GM12878 (cell line): ENCODE measurements around the gene INSIG2. TPM values are rescaled to one million over a fixed set of nuclear protein-coding genes. Genes with fewer than 3 reads are reported as not detected.

Experiments
- ATF3 ChIP-seq: IDR thresholded peaks from 2 replicates; pipeline ENCODE4 v1.6.1; 2011; ENCODE audit warnings: low read depth, mild to moderate bottlenecking, low read length, moderate library complexity, borderline replicate concordance; ENCODE audit errors: extremely low read depth
- CEBPB ChIP-seq, 2 experiments: fragments of 150-350 bp in 1 of 2; IDR thresholded peaks; 2 replicates each; pipeline ENCODE4 v1.6.1; 2012 to 2014; ENCODE audit warnings: low read depth in 2 of 2, low read length in 2 of 2, borderline replicate concordance in 1 of 2, inconsistent platforms in 1 of 2
- CREB1 ChIP-seq: IDR thresholded peaks from 2 replicates; pipeline ENCODE4 v1.6.1; 2012; ENCODE audit warnings: low read depth, mild to moderate bottlenecking, inconsistent platforms
- CREM ChIP-seq: IDR thresholded peaks from 2 replicates; pipeline ENCODE4 v1.6.1; 2014; ENCODE audit warnings: antibody characterized with exemption, low read depth
- EP300 ChIP-seq, 2 experiments: fragments of 150-350 bp in 1 of 2; IDR thresholded peaks; 2 replicates each; pipeline ENCODE4 v1.6.1; 2011 to 2012; ENCODE audit warnings: low read depth in 2 of 2, low read length in 2 of 2, borderline replicate concordance in 1 of 2, improper control_type of control experiment in 1 of 2, inconsistent platforms in 1 of 2; ENCODE audit not compliant: control insufficient read depth in 1 of 2
- ETV6 ChIP-seq, 2 experiments: fragments of 450-650 bp in 1 of 2; IDR thresholded peaks in 1 of 2; conservative IDR thresholded peaks in 1 of 2; 2 replicates each; pipeline ENCODE4 v1.6.1; 2014; ENCODE audit warnings: antibody characterized with exemption in 1 of 2, borderline replicate concordance in 1 of 2, low read depth in 1 of 2, mild to moderate bottlenecking in 1 of 2, moderate library complexity in 1 of 2
- FOXK2 ChIP-seq: fragments of 450-650 bp; IDR thresholded peaks from 2 replicates; pipeline ENCODE4 v1.6.1; 2017; ENCODE audit warnings: mild to moderate bottlenecking, moderate library complexity
- HDGF ChIP-seq: fragments of 450-650 bp; IDR thresholded peaks from 2 replicates; pipeline ENCODE4 v1.6.1; 2016; ENCODE audit warnings: antibody characterized with exemption
- IRF3 ChIP-seq: fragments of 450-650 bp; IDR thresholded peaks from 2 replicates; pipeline ENCODE4 v1.6.1; 2014; ENCODE audit warnings: mild to moderate bottlenecking
- IRF4 ChIP-seq: IDR thresholded peaks from 2 replicates; pipeline ENCODE4 v1.6.1; 2011; ENCODE audit warnings: low read depth, low read length
- NBN ChIP-seq: fragments of 450-650 bp; IDR thresholded peaks from 2 replicates; pipeline ENCODE4 v1.6.1; 2016
- NFYB ChIP-seq: IDR thresholded peaks from 2 replicates; pipeline ENCODE4 v1.6.1; 2011; ENCODE audit warnings: low read depth, mild to moderate bottlenecking, low read length, improper control_type of control experiment, moderate library complexity; ENCODE audit not compliant: insufficient read depth
- PBX3 ChIP-seq: IDR thresholded peaks from 2 replicates; pipeline ENCODE4 v1.6.1; 2011; ENCODE audit warnings: mild to moderate bottlenecking, low read depth, low read length, moderate library complexity; ENCODE audit not compliant: insufficient replicate concordance
- PKNOX1 ChIP-seq: fragments of 450-650 bp; IDR thresholded peaks from 2 replicates; pipeline ENCODE4 v1.6.1; 2016; ENCODE audit warnings: mild to moderate bottlenecking
- POLR2AphosphoS5 ChIP-seq: IDR thresholded peaks from 2 replicates; pipeline ENCODE4 v1.6.1; 2011; ENCODE audit warnings: mild to moderate bottlenecking, low read length, inconsistent platforms
- RBBP5 ChIP-seq: fragments of 200-600 bp; sonication (generic); conservative IDR thresholded peaks from 2 replicates; pipeline ENCODE4 v1.6.1; 2016
- SP1 ChIP-seq: IDR thresholded peaks from one replicate; pipeline ENCODE4 v1.6.1; 2011; ENCODE audit warnings: low read depth, low read length
- SREBF2 ChIP-seq: IDR thresholded peaks from 2 replicates; pipeline ENCODE4 v1.6.1; 2012; ENCODE audit warnings: mild to moderate bottlenecking, low read length
- SRF ChIP-seq, 2 experiments: IDR thresholded peaks; 2 replicates each; pipeline ENCODE4 v1.6.1; 2011; ENCODE audit warnings: low read depth in 2 of 2, low read length in 2 of 2, mild to moderate bottlenecking in 1 of 2, moderate library complexity in 1 of 2
- STAT1 ChIP-seq: fragments of 450-650 bp; conservative IDR thresholded peaks from 2 replicates; pipeline ENCODE4 v1.6.1; 2014; ENCODE audit warnings: antibody characterized with exemption, mild to moderate bottlenecking
- TCF12 ChIP-seq: IDR thresholded peaks from 2 replicates; pipeline ENCODE4 v1.6.1; 2011; ENCODE audit warnings: low read depth, mild to moderate bottlenecking, low read length
- ZZZ3 ChIP-seq: IDR thresholded peaks from 2 replicates; pipeline ENCODE4 v1.6.1; 2011; ENCODE audit warnings: low read depth; ENCODE audit not compliant: control insufficient read depth, insufficient read length
- polyA plus RNA-seq, 11 experiments: library from polyadenylated mRNA; depleted of rRNA in 4 of 11; unstranded in 6 of 11; stranded (reverse) in 5 of 11; fragments of >200 nt; fragmentation: Nextera tagmentation in 4 of 11; fragmentation: Illumina TruSeq in 1 of 11; extraction: Ambion mirVana in 4 of 11; extraction: Trizol in 1 of 11; gene quantifications; 1 replicate in 1 of 11; 2 replicates in 10 of 11; pipeline versions ENCODE4 v1.2.1 to v1.2.3, GENCODE V29; 2011 to 2016; ENCODE audit warnings: inconsistent platforms in 2 of 11, missing spikeins in 2 of 11, low read depth in 1 of 11
- total RNA-seq, 4 experiments: library from RNA; depleted of rRNA in 3 of 4; stranded (reverse); fragments of >200 nt in 3 of 4; fragmentation: Illumina TruSeq in 1 of 4; extraction: Trizol in 1 of 4; gene quantifications; 2 replicates each; pipeline versions ENCODE4 v1.2.1 to v1.2.3, GENCODE V29; 2013 to 2021
- TF ChIP-seq, protein P1 (sequence below): IDR thresholded peaks from 2 replicates; pipeline ENCODE4 v1.6.1; 2011; ENCODE audit warnings: low read depth, low read length, improper control_type of control experiment, borderline replicate concordance

INSIG2 gene
- total and polyA plus RNA-seq, 10 of the 15 experiments (the other 5 are each of a cell fraction or from before 2014, with no cell fraction given) = 4.9 to 92.7 (median 12.0) TPM

DNA sequence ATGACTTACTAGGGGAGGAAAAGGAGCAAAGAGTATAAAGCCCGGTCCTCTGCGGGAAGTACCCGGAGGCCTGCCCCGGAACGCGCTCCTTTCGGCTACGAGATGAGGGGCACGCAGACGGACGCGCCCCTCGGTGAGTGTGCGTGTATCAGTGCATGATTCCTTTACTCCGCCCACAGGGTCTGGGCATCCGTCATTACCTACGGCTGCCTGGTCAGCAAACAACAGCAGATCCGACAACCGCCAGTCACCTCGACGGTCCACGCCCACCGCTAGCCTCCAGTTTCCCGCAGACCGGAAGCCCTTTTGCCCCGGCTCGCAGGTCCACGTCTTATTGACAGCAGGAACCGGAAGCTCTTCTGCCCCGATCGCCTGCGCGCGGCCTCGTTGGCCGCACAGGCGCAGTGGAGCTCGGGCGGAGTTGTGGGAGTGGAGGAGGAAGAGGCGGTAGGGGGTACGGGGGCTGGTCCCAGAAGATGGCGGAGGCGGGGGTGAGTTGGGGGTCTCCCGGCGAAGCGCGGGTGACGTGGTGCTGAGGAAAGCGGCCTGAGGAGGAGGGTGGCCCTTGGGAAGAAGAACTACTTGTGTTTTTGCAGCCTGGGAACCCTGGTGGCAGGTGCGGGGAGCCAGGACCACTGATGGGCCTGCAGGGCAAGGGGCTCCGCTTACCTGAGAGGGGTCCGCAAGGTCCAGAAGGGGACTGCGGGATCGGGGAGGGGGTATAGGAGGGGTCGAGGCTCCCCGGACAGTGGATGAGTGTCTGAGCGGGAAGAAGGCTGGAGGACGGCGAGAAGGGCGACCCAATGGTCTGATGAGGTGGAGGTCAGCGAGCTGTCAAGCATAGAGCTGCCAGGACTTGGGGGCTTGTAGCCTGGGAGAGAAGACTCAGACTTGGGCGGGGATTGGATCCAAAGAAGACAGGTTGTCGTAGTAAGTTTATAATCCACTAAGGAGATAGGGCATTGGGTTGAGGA is at the start of gene INSIG2 (continued):
- TF ChIP-seq ETV6 (conservative IDR thresholded peaks at IDR 0.05 in 1 of 2, IDR thresholded peaks at IDR 0.05 in 1 of 2; ENCODE audit: borderline replicate concordance in 1 of 2, low read depth in 1 of 2) (no peak), CEBPB (IDR thresholded peaks at IDR 0.05; ENCODE audit: borderline replicate concordance in 1 of 2, low read depth in 2 of 2, low read length in 2 of 2) (no peak), ATF3 (no peak), PKNOX1 (peak; percentile 96), SRF (IDR thresholded peaks at IDR 0.05; ENCODE audit: low read depth in 2 of 2, low read length in 2 of 2) (no peak), SREBF2 (peak; percentile 57; the same call in 1 of the 2 replicates), HDGF (peak; percentile 84; the same call in 1 of the 2 replicates), ZZZ3 (no peak), CREM (0 out of 2 replicates have a peak, but pooled peaks have one; percentile 45), RBBP5 (no peak), IRF3 (0 out of 2 replicates have a peak, but pooled peaks have one; percentile 23), FOXK2 (peak; percentile 73), EP300 (IDR thresholded peaks at IDR 0.05; ENCODE audit: borderline replicate concordance in 1 of 2, control insufficient read depth in 1 of 2, low read depth in 2 of 2, low read length in 2 of 2) (0 out of 4 replicates have a peak, but pooled peaks of 1 of the 2 experiments have one; percentile 17), SP1 (peak; percentile 23), TCF12 (no peak), NBN (peak; percentile 56), NFYB (0 out of 2 replicates have a peak, but pooled peaks have one; percentile 8), STAT1 (no peak), POLR2AphosphoS5 (no peak), PBX3 (peak; percentile 81), IRF4 (no peak), CREB1 (peak; percentile 83; the same call in 1 of the 2 replicates)
- TF ChIP-seq, protein P1, sequence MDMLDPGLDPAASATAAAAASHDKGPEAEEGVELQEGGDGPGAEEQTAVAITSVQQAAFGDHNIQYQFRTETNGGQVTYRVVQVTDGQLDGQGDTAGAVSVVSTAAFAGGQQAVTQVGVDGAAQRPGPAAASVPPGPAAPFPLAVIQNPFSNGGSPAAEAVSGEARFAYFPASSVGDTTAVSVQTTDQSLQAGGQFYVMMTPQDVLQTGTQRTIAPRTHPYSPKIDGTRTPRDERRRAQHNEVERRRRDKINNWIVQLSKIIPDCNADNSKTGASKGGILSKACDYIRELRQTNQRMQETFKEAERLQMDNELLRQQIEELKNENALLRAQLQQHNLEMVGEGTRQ = no peak
